ENCODE results near the gene HTR4. TPM values are rescaled to one million over a fixed set of nuclear protein-coding genes. Genes with fewer than 3 reads are reported as not detected.
"Not testable (repeated sequence)": the region's sequence is repeated elsewhere in the genome, so short reads cannot be mapped to it uniquely, and the experiment has no call there.

The HTR4 gene
- total RNA-seq, 1 experiment from 2014 or later, result not detected

DNA sequence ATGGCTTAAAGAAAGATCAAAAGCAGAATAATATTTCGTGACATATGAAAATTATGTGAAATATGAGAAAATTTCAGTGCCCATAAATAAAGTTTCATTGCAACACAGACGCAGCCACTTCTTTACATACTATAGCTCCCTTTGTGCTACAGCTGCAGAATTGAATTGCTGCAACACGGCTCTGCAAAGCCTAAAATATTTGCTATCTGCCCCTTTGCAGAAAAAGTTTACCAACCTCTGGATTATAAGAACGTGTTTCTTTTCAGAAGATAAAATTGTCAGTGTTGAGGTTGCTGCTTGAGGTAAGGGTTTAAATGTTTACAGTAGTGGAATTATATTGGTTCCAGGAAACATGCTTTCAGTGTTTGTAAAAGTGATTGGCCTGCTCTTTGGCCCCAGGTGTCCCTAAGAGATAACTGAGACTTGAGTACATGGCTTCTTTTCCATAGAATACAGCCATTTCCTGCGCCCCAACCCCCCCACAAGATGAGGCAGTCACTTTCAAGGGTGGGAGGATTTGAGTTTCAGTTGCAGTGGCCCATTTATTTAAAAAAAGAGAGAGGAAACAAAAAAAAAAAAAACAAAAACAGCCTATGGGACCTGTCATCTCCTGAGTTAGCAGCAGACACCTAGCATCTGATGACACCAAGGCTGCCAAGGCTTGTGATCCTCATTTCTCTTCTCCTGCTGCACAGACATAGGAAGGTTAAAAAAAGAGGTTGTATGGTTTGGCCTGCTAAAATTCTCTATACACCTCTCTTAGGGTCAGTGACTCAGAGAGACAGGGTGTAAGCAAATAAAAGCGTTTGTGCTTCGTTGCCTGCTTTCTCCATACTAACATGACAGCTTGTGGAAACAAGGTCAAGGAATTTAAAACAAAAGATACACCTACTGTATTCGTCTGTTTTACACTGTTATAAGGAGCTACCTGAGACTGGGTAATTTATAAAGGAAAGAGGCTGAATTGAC lies 28.0 kb upstream of the HTR4 start:
- no peaks in the 10 kb centered on the region for H3K4me1 ChIP-seq (ENCODE audit: insufficient read depth, low read length, poor library complexity, severe bottlenecking)
- POLR2A ChIA-PET (ENCODE audit: low non-redundant PET), result no interaction called here

DNA sequence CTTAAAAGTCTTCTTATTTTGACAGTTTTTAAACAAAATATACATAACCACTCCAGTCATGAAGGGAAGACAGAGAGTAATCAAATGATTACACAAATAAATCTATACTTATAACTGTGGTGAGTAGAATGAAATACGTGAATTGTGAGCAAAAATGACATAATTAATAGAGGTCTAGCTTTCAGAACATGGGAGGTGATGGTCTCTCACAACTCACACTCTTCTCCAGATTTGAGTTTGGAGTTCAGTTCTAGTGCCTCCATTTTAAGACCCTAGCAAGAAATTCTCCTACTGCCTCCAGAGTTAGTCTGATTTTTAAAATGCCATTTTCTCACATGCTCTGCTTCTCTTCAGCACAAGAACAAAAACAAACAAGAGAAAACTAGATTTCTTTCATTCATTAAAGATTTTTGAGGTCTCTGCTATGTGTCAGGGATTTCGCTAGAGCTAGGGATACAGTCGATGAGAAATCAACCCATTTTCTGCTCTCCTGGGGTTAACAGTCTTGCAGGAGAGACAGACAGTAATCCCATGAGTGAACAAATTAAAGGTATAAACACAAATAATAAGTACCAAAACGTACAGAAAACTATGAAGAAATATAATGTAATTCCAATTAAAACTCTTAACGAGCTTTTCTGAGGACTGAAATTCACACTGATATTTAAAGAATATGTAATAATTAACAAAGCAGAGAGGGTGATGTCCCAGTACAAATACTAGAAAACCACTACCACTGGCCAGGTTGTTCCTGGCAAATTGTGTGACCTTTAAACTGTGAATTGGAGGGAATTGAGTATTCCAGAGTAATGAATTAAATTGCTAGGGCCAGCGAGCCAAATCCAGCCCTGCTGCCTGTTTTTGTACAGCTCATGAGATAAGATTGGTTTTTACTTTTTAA lies 27.1 kb upstream of the HTR4 start:
- ChIA-PET CTCF (no interaction called here), POLR2A (ENCODE audit: low non-redundant PET) (no interaction called here)

More for the DNA sequence above, 28.0 kb upstream of the HTR4 start:
- TF ChIP-seq, protein P1, sequence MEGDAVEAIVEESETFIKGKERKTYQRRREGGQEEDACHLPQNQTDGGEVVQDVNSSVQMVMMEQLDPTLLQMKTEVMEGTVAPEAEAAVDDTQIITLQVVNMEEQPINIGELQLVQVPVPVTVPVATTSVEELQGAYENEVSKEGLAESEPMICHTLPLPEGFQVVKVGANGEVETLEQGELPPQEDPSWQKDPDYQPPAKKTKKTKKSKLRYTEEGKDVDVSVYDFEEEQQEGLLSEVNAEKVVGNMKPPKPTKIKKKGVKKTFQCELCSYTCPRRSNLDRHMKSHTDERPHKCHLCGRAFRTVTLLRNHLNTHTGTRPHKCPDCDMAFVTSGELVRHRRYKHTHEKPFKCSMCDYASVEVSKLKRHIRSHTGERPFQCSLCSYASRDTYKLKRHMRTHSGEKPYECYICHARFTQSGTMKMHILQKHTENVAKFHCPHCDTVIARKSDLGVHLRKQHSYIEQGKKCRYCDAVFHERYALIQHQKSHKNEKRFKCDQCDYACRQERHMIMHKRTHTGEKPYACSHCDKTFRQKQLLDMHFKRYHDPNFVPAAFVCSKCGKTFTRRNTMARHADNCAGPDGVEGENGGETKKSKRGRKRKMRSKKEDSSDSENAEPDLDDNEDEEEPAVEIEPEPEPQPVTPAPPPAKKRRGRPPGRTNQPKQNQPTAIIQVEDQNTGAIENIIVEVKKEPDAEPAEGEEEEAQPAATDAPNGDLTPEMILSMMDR (conservative IDR thresholded peaks at IDR 0.05; ENCODE audit: low read depth, low read length), result no peak
- TF ChIP-seq EZH2 (IDR thresholded peaks at IDR 0.05; ENCODE audit: borderline replicate concordance, low read depth, low read length, poor library complexity, severe bottlenecking), result no peak
- H3K27ac ChIP-seq (ENCODE audit: low read depth, low read length, poor library complexity, severe bottlenecking), result no peak overlapping the region
- no peak for DNase-seq (ENCODE audit: low spot score)
- CTCF ChIA-PET, result no interaction called here
- no peaks in the 10 kb centered on the region for H3K9me3 ChIP-seq (ENCODE audit: low read depth, low read length, poor library complexity, severe bottlenecking)
- intact Hi-C loops (cut with micrococcal nuclease; ENCODE audit: unreplicated experiment), result no loop called here
- no TSS peak for BruUV-seq (replicated peaks)
- H3K4me3 ChIP-seq (ENCODE audit: low read depth, low read length, poor library complexity, severe bottlenecking), result no peak overlapping the region
- H3K27me3 ChIP-seq (replicated peaks; ENCODE audit: insufficient read depth, low read depth, low read length, poor library complexity), result peaks cover 42% of the 10 kb centered on the region
- no peaks in the 10 kb centered on the region for H3K36me3 ChIP-seq (ENCODE audit: insufficient read depth, low read length, poor library complexity, severe bottlenecking)

DNA sequence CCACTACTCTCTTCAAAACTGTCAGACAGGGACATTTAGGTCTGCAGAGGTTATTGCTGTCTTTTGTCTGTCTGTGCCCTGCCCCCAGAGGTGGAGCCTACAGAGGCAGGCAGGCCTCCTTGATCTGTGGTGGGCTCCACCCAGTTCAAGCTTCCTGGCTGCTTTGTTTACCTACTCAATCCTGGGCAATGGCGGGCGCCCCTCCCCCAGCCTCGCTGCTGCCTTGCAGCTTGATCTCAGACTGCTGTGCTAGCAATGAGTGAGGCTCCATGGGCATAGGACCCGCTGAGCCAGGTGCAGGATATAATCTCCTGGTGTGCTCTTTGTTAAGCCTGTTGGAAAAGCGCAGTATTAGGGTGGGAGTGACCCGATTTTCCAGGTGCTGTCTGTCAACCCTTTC lies 19.4 kb upstream of the HTR4 start:
- POLR2A ChIA-PET (ENCODE audit: low non-redundant PET); intact Hi-C loops (cut with micrococcal nuclease; ENCODE audit: unreplicated experiment); H3K4me1 ChIP-seq (ENCODE audit: insufficient read depth, low read length, poor library complexity, severe bottlenecking); BruUV-seq (replicated peaks); H3K27ac ChIP-seq (ENCODE audit: low read depth, low read length, poor library complexity, severe bottlenecking); H3K4me3 ChIP-seq (ENCODE audit: low read depth, low read length, poor library complexity, severe bottlenecking); H3K36me3 ChIP-seq (ENCODE audit: insufficient read depth, low read length, poor library complexity, severe bottlenecking); H3K9me3 ChIP-seq (ENCODE audit: low read depth, low read length, poor library complexity, severe bottlenecking); DNase-seq (ENCODE audit: low spot score); CTCF ChIA-PET: not testable (repeated sequence)
- H3K27me3 ChIP-seq (replicated peaks; ENCODE audit: insufficient read depth, low read depth, low read length, poor library complexity), result peaks cover 14% of the 10 kb centered on the region

More for the DNA sequence above, 27.1 kb upstream of the HTR4 start:
- Histone ChIP-seq H3K27ac (ENCODE audit: low read depth, low read length, poor library complexity, severe bottlenecking) (no peak overlapping the region), H3K4me3 (ENCODE audit: low read depth, low read length, poor library complexity, severe bottlenecking) (no peak overlapping the region), H3K36me3 (ENCODE audit: insufficient read depth, low read length, poor library complexity, severe bottlenecking) (no peaks in the 10 kb centered on the region), H3K4me1 (ENCODE audit: insufficient read depth, low read length, poor library complexity, severe bottlenecking) (no peaks in the 10 kb centered on the region), H3K27me3 (replicated peaks; ENCODE audit: insufficient read depth, low read depth, low read length, poor library complexity) (peaks cover 45% of the 10 kb centered on the region), H3K9me3 (ENCODE audit: low read depth, low read length, poor library complexity, severe bottlenecking) (no peaks in the 10 kb centered on the region)
- TF ChIP-seq, protein P1 (conservative IDR thresholded peaks at IDR 0.05; ENCODE audit: low read depth, low read length), result no peak
- TF ChIP-seq EZH2 (IDR thresholded peaks at IDR 0.05; ENCODE audit: borderline replicate concordance, low read depth, low read length, poor library complexity, severe bottlenecking), result no peak
- intact Hi-C loops (cut with micrococcal nuclease; ENCODE audit: unreplicated experiment), result no loop called here
- DNase-seq (ENCODE audit: low spot score), result no peak
- no TSS peak for BruUV-seq (replicated peaks)
